ENCODE data around the gene TRAF6. TPM values are rescaled to one million over a fixed set of nuclear protein-coding genes. Genes with fewer than 3 reads are reported as not detected.
"Not testable (repeated sequence)": the region's sequence is repeated elsewhere in the genome, so short reads cannot be mapped to it uniquely, and the experiment has no call there.

Gene TRAF6, protein sequence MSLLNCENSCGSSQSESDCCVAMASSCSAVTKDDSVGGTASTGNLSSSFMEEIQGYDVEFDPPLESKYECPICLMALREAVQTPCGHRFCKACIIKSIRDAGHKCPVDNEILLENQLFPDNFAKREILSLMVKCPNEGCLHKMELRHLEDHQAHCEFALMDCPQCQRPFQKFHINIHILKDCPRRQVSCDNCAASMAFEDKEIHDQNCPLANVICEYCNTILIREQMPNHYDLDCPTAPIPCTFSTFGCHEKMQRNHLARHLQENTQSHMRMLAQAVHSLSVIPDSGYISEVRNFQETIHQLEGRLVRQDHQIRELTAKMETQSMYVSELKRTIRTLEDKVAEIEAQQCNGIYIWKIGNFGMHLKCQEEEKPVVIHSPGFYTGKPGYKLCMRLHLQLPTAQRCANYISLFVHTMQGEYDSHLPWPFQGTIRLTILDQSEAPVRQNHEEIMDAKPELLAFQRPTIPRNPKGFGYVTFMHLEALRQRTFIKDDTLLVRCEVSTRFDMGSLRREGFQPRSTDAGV
- 11.6 and 12.1 TPM in 2 replicates for total RNA-seq

DNA sequence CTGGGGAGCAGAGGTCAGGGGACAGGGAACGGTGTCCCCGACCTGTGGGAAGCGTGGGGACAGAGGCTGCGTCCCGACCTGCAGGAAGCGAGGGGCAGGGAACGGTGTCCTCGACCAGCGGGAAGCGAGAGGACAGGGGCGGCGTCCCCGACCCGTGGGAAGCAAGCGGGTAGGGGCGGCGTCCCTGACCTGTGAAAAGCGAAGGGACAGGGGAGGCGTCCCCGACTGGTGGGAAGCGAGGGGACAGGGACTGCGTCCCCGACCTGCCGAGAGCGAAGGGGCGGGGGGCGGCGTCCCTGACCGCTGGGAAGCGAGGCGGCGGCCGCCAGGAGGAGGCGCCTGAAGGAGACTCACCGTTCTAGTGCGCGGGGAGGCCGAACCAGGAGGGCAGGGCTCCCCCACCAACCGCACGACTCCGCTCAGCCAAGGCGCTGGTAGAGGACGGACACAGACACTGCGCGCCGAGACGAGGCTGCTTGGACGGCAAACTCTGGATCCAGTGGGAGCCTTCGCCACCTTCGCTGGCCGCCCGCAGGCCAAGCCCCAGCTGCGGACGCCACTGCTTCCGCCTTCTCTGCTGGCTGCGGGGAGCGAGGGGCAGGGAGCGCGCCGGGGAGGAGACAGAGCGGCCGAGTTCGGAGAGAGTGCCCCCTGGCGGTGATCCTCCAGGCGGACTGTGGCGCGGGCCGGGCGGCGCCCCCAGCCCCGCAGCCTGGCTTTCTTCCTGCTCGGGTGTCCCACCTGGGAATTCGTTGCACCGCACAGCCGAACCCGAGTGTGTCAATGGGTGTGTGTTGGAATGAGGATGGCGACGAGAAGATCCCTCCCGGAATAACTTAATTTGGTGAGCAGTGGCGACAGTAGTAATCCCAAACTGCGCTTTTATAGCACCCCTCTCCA, at the start of gene TRAF6:
TRAF6 (minus strand) TSS at position 579 of the 900 bp plus-strand sequence. CDS start 8,757 bp downstream, outside the sequence.
- Histone ChIP-seq H3K4me3 (ENCODE audit: insufficient read depth, low read length) (peak within 1 kb of the TSS; percentile 95), H4K20me1 (ENCODE audit: insufficient read depth, low read length) (peaks cover 13% of the 10 kb centered on the region), H3K36me3 (ENCODE audit: insufficient read depth, low read length) (no peaks in the 10 kb centered on the region), H2AFZ (ENCODE audit: low read length) (peak within 1 kb of the TSS; percentile 95), H3K79me2 (ENCODE audit: insufficient read depth, low read length) (peaks cover 43% of the 10 kb centered on the region), H3K4me1 (ENCODE audit: insufficient read depth, low read length) (peaks cover 18% of the 10 kb centered on the region), H3K9me3 (ENCODE audit: low read depth, low read length) (peaks cover 5% of the 10 kb centered on the region), H3K27ac (ENCODE audit: low read depth, low read length) (peak within 1 kb of the TSS; percentile 82), H3K4me2 (ENCODE audit: insufficient read depth, low read length) (peak within 1 kb of the TSS; percentile 90), H3K27me3 (ENCODE audit: insufficient read depth, low read length) (no peaks in the 10 kb centered on the region)
- peak; percentile 93 for DNase-seq (ENCODE audit: insufficient read length, low spot score, missing footprints)
- peak; percentile 78 for TF ChIP-seq CTCF (IDR thresholded peaks at IDR 0.05; ENCODE audit: extremely low read depth, low read depth, low read length)

- Histone ChIP-seq H3K79me2 (ENCODE audit: insufficient read depth, low read length) (no peaks in the 10 kb centered on the region), H2AFZ (ENCODE audit: low read length) (no peak overlapping the region)
Observed at GRCh38 chr11:36558571-36559413, 48.7 kb upstream of the TRAF6 start.

GRCh38 chr11:36557991-36558390, 47.9 kb upstream of the TRAF6 start:
- DNase-seq (ENCODE audit: insufficient read length, low spot score, missing footprints), result no peak
- H3K27me3 ChIP-seq (ENCODE audit: insufficient read depth, low read length), result peaks cover 7% of the 10 kb centered on the region
- H3K36me3 ChIP-seq (ENCODE audit: insufficient read depth, low read length), result no peaks in the 10 kb centered on the region
- H3K79me2 ChIP-seq (ENCODE audit: insufficient read depth, low read length), result no peaks in the 10 kb centered on the region
- no peak for TF ChIP-seq CTCF (IDR thresholded peaks at IDR 0.05; ENCODE audit: extremely low read depth, low read depth, low read length)
- no peaks in the 10 kb centered on the region for H3K9me3 ChIP-seq (ENCODE audit: low read depth, low read length)
- H2AFZ ChIP-seq (ENCODE audit: low read length), result no peak overlapping the region
- no peak overlapping the region for H3K27ac ChIP-seq (ENCODE audit: low read depth, low read length)
- no peak overlapping the region for H3K4me3 ChIP-seq (ENCODE audit: insufficient read depth, low read length)
- peak overlapping the region; percentile 19 for H3K4me2 ChIP-seq (ENCODE audit: insufficient read depth, low read length)
- no peaks in the 10 kb centered on the region for H4K20me1 ChIP-seq (ENCODE audit: insufficient read depth, low read length)
- no peaks in the 10 kb centered on the region for H3K4me1 ChIP-seq (ENCODE audit: insufficient read depth, low read length)

More at GRCh38 chr11:36558571-36559413, 48.7 kb upstream of the TRAF6 start:
- no peaks in the 10 kb centered on the region for H3K9me3 ChIP-seq (ENCODE audit: low read depth, low read length)
- no peaks in the 10 kb centered on the region for H3K4me1 ChIP-seq (ENCODE audit: insufficient read depth, low read length)
- H3K27me3 ChIP-seq (ENCODE audit: insufficient read depth, low read length), result peaks cover 7% of the 10 kb centered on the region
- DNase-seq (ENCODE audit: insufficient read length, low spot score, missing footprints), result no peak
- no peak overlapping the region for H3K27ac ChIP-seq (ENCODE audit: low read depth, low read length)
- TF ChIP-seq CTCF (IDR thresholded peaks at IDR 0.05; ENCODE audit: extremely low read depth, low read depth, low read length), result no peak
- no peak overlapping the region for H3K4me3 ChIP-seq (ENCODE audit: insufficient read depth, low read length)
- no peaks in the 10 kb centered on the region for H4K20me1 ChIP-seq (ENCODE audit: insufficient read depth, low read length)
- no peaks in the 10 kb centered on the region for H3K36me3 ChIP-seq (ENCODE audit: insufficient read depth, low read length)
- peak overlapping the region; percentile 19 for H3K4me2 ChIP-seq (ENCODE audit: insufficient read depth, low read length)

GRCh38 chr11:36557390-36557789, 47.3 kb upstream of the TRAF6 start:
- H3K27ac ChIP-seq (ENCODE audit: low read depth, low read length); H3K4me3 ChIP-seq (ENCODE audit: insufficient read depth, low read length); H3K4me2 ChIP-seq (ENCODE audit: insufficient read depth, low read length); H2AFZ ChIP-seq (ENCODE audit: low read length); H3K4me1 ChIP-seq (ENCODE audit: insufficient read depth, low read length); H3K79me2 ChIP-seq (ENCODE audit: insufficient read depth, low read length); DNase-seq (ENCODE audit: insufficient read length, low spot score, missing footprints); H4K20me1 ChIP-seq (ENCODE audit: insufficient read depth, low read length); H3K36me3 ChIP-seq (ENCODE audit: insufficient read depth, low read length); H3K27me3 ChIP-seq (ENCODE audit: insufficient read depth, low read length); H3K9me3 ChIP-seq (ENCODE audit: low read depth, low read length): not testable (repeated sequence)
